Trophoblast cell (in vitro differentiated cells and primary cell): Measurements from ENCODE around the gene HOXA7.

Experiments used
- DNase-seq, 2 donors: peaks; one replicate each; pipeline ENCODE4 v3.0.0-alpha.2; 2016
- H2AFZ ChIP-seq: 2 replicates; pipeline ENCODE4 v1.6.1; 2013; ENCODE audit warnings: low read length, moderate library complexity, mild to moderate bottlenecking; ENCODE audit not compliant: insufficient read depth, poor library complexity
- H2AK5ac ChIP-seq: 2 replicates; pipeline ENCODE4 v1.6.1; 2013; ENCODE audit warnings: mild to moderate bottlenecking, low read length
- H2BK120ac ChIP-seq: 2 replicates; pipeline ENCODE4 v1.6.1; 2013; ENCODE audit warnings: low read length, mild to moderate bottlenecking, moderate library complexity; ENCODE audit not compliant: insufficient read depth, poor library complexity
- H2BK12ac ChIP-seq: 2 replicates; pipeline ENCODE4 v1.6.1; 2013; ENCODE audit warnings: mild to moderate bottlenecking, low read length, moderate library complexity
- H2BK5ac ChIP-seq: 2 replicates; pipeline ENCODE4 v1.6.1; 2013; ENCODE audit warnings: low read length, low read depth, moderate library complexity, mild to moderate bottlenecking; ENCODE audit not compliant: poor library complexity
- H3K14ac ChIP-seq: 2 replicates; pipeline ENCODE4 v1.6.1; 2013; ENCODE audit warnings: mild to moderate bottlenecking, low read length
- H3K18ac ChIP-seq: 2 replicates; pipeline ENCODE4 v1.6.1; 2013; ENCODE audit warnings: mild to moderate bottlenecking, low read length
- H3K23ac ChIP-seq: 2 replicates; pipeline ENCODE4 v1.6.1; 2013; ENCODE audit warnings: low read length
- H3K27ac ChIP-seq: 2 replicates; pipeline ENCODE4 v1.5.1; 2013; ENCODE audit warnings: low read depth, mild to moderate bottlenecking, inconsistent platforms, low read length, moderate library complexity
- H3K27me3 ChIP-seq: 2 replicates; pipeline ENCODE4 v1.6.1; 2013; ENCODE audit warnings: inconsistent platforms, mild to moderate bottlenecking, low read length, moderate library complexity; ENCODE audit not compliant: insufficient read depth
- H3K36me3 ChIP-seq, 2 experiments: 1 replicate in 1 of 2; 2 replicates in 1 of 2; pipeline ENCODE4 v1.6.1; 2013; ENCODE audit warnings: low read length in 2 of 2, mild to moderate bottlenecking in 2 of 2, moderate library complexity in 1 of 2; ENCODE audit not compliant: insufficient read depth in 2 of 2, control insufficient read depth in 1 of 2
- H3K4ac ChIP-seq: 2 replicates; pipeline ENCODE4 v1.6.1; 2013; ENCODE audit warnings: low read depth, mild to moderate bottlenecking, low read length, moderate library complexity
- H3K4me1 ChIP-seq, 2 experiments: 1 replicate in 1 of 2; 2 replicates in 1 of 2; pipeline ENCODE4 v1.6.1; 2013; ENCODE audit warnings: low read length in 2 of 2, mild to moderate bottlenecking in 2 of 2, moderate library complexity in 1 of 2; ENCODE audit not compliant: insufficient read depth in 2 of 2, control insufficient read depth in 1 of 2
- H3K4me2 ChIP-seq: 2 replicates; pipeline ENCODE4 v1.6.1; 2013; ENCODE audit warnings: inconsistent platforms, mild to moderate bottlenecking, low read length, moderate library complexity
- H3K4me3 ChIP-seq: 2 replicates; pipeline ENCODE4 v1.5.1; 2013; ENCODE audit warnings: mild to moderate bottlenecking, low read depth, low read length, inconsistent platforms
- H3K79me1 ChIP-seq: one replicate; pipeline ENCODE4 v1.6.1; 2013; ENCODE audit warnings: low read length
- H3K79me2 ChIP-seq: 2 replicates; pipeline ENCODE4 v1.6.1; 2013; ENCODE audit warnings: low read length, mild to moderate bottlenecking; ENCODE audit not compliant: control insufficient read depth, insufficient read depth, poor library complexity
- H3K9ac ChIP-seq: 2 replicates; pipeline ENCODE4 v1.6.1; 2013; ENCODE audit warnings: mild to moderate bottlenecking, low read length
- H3K9me3 ChIP-seq: 2 replicates; pipeline ENCODE4 v1.6.1; 2013; ENCODE audit warnings: low read depth, mild to moderate bottlenecking, control low read depth, inconsistent platforms, low read length; ENCODE audit not compliant: insufficient read depth
- H4K12ac ChIP-seq: 2 replicates; pipeline ENCODE4 v1.6.1; 2013; ENCODE audit warnings: low read depth, mild to moderate bottlenecking, low read length, moderate library complexity
- H4K8ac ChIP-seq: 2 replicates; pipeline ENCODE4 v1.6.1; 2013; ENCODE audit warnings: low read depth, mild to moderate bottlenecking, low read length, moderate library complexity
- H4K91ac ChIP-seq: one replicate; pipeline ENCODE4 v1.6.1; 2013; ENCODE audit warnings: low read depth, mild to moderate bottlenecking, low read length, moderate library complexity
- WGBS: extraction: QIAGEN DNeasy Blood & Tissue Kit; methylation state at CpG from one replicate; pipeline ENCODE4 v1.1.7; 2013; ENCODE audit warnings: missing lambda C conversion rate; ENCODE audit not compliant: insufficient read length, insufficient coverage; ENCODE audit errors: extremely low coverage; 5-methylcytosine and 5-hydroxymethylcytosine counted together

HOXA7 gene

GRCh38 chr7:27112955-27113949 lies 43.2 kb downstream of the HOXA7 start:
- Histone ChIP-seq H3K36me3 (no peaks in the 10 kb centered on the region), H2BK5ac (no peak overlapping the region), H3K27ac (no peak overlapping the region), H3K18ac (no peak overlapping the region), H3K9ac (no peak overlapping the region), H3K27me3 (peaks cover 83% of the 10 kb centered on the region), H3K9me3 (peaks cover 9% of the 10 kb centered on the region), H2BK12ac (no peak overlapping the region), H2BK120ac (no peak overlapping the region), H4K91ac (no peak overlapping the region), H3K4me3 (no peak overlapping the region), H3K79me1 (no peaks in the 10 kb centered on the region), H3K79me2 (no peaks in the 10 kb centered on the region), H3K14ac (no peak overlapping the region), H2AK5ac (no peak overlapping the region), H3K4me1 (peaks cover 2 to 7% of the 10 kb centered on the region in 2 experiments), H3K4me2 (peak overlapping the region; percentile 13), H3K23ac (no peak overlapping the region), H4K8ac (no peak overlapping the region), H2AFZ (no peak overlapping the region), H4K12ac (no peak overlapping the region), H3K4ac (no peak overlapping the region)
- DNase-seq, result no peak
- WGBS, result no CpG with 5 or more reads among the region's 57 CpGs

- Histone ChIP-seq H2AK5ac (no peak overlapping the region), H3K23ac (no peak overlapping the region), H3K4ac (no peak overlapping the region), H3K27ac (no peak overlapping the region), H3K9me3 (peaks cover 13% of the 10 kb centered on the region), H3K4me3 (no peak overlapping the region), H3K18ac (no peak overlapping the region), H3K27me3 (peaks cover 83% of the 10 kb centered on the region), H4K12ac (no peak overlapping the region), H3K4me1 (peaks cover 2 to 7% of the 10 kb centered on the region in 2 experiments), H2BK120ac (no peak overlapping the region), H3K9ac (no peak overlapping the region), H2AFZ (no peak overlapping the region), H4K91ac (no peak overlapping the region), H2BK5ac (no peak overlapping the region), H4K8ac (no peak overlapping the region), H3K79me1 (no peaks in the 10 kb centered on the region), H3K4me2 (no peak overlapping the region), H3K36me3 (no peaks in the 10 kb centered on the region), H3K14ac (no peak overlapping the region), H3K79me2 (no peaks in the 10 kb centered on the region), H2BK12ac (no peak overlapping the region)
- WGBS, result no CpG with 5 or more reads among the region's 4 CpGs
- no peak for DNase-seq
Measured at GRCh38 chr7:27112361-27112760, 44.1 kb downstream of the HOXA7 start.

GRCh38 chr7:27111751-27112277 lies 44.7 kb downstream of the HOXA7 start:
- no peak overlapping the region for H3K4me3 ChIP-seq
- no peak overlapping the region for H2BK120ac ChIP-seq
- H4K91ac ChIP-seq, result no peak overlapping the region
- no peak overlapping the region for H3K14ac ChIP-seq
- no peak overlapping the region for H4K8ac ChIP-seq
- H3K27ac ChIP-seq, result no peak overlapping the region
- peaks cover 13% of the 10 kb centered on the region for H3K9me3 ChIP-seq
- H3K27me3 ChIP-seq, result peaks cover 77% of the 10 kb centered on the region
- H2AK5ac ChIP-seq, result no peak overlapping the region
- WGBS, result no CpG with 5 or more reads among the region's 4 CpGs
- H2AFZ ChIP-seq, result no peak overlapping the region
- no peaks in the 10 kb centered on the region for H3K79me2 ChIP-seq
- no peaks in the 10 kb centered on the region for H3K79me1 ChIP-seq
- H3K36me3 ChIP-seq, result no peaks in the 10 kb centered on the region
- H3K4me2 ChIP-seq, result no peak overlapping the region
- H3K9ac ChIP-seq, result no peak overlapping the region
- H3K18ac ChIP-seq, result no peak overlapping the region
- peaks cover 2 to 7% of the 10 kb centered on the region in 2 experiments for H3K4me1 ChIP-seq
- no peak overlapping the region for H2BK12ac ChIP-seq
- no peak overlapping the region for H2BK5ac ChIP-seq
- DNase-seq, result no peak
- H4K12ac ChIP-seq, result no peak overlapping the region
- no peak overlapping the region for H3K4ac ChIP-seq
- H3K23ac ChIP-seq, result no peak overlapping the region

GRCh38 chr7:27111042-27111750 lies 45.3 kb downstream of the HOXA7 start:
- Histone ChIP-seq H3K4me3 (no peak overlapping the region), H3K4me2 (no peak overlapping the region), H4K8ac (no peak overlapping the region), H2AFZ (no peak overlapping the region), H3K79me1 (no peaks in the 10 kb centered on the region), H3K4ac (no peak overlapping the region), H3K79me2 (no peaks in the 10 kb centered on the region), H3K9me3 (peaks cover 13% of the 10 kb centered on the region), H3K36me3 (no peaks in the 10 kb centered on the region), H3K27ac (no peak overlapping the region), H3K27me3 (peaks cover 80% of the 10 kb centered on the region), H3K23ac (no peak overlapping the region), H2BK5ac (no peak overlapping the region), H2BK12ac (no peak overlapping the region), H4K91ac (no peak overlapping the region), H3K9ac (no peak overlapping the region), H3K4me1 (peaks cover 5 to 7% of the 10 kb centered on the region in 2 experiments), H3K14ac (no peak overlapping the region), H2BK120ac (no peak overlapping the region), H4K12ac (no peak overlapping the region), H2AK5ac (no peak overlapping the region), H3K18ac (no peak overlapping the region)
- WGBS, result no CpG with 5 or more reads among the region's 6 CpGs
- no peak for DNase-seq
